Ovary (tissue), 9 donors: Measurements from ENCODE around the gene NDEL1. TPM values are rescaled to one million over a fixed set of nuclear protein-coding genes. Genes with fewer than 3 reads are reported as not detected.

Experiments used
- DNase-seq, 5 donors: peaks; one replicate each; pipeline ENCODE4 v3.0.0-alpha.2; 2019 to 2020
- H3K27ac ChIP-seq, 2 donors: fragments of 200-600 bp; one replicate each; pipeline versions ENCODE4 v1.5.1 to v1.8.0; 2019 to 2022
- H3K27me3 ChIP-seq: fragments of 200-600 bp; one replicate; pipeline ENCODE4 v1.8.0; 2022
- H3K36me3 ChIP-seq: fragments of 200-600 bp; sonication (generic); one replicate; pipeline ENCODE4 v1.5.1; 2019
- H3K4me1 ChIP-seq: one replicate; pipeline ENCODE4 v1.8.1; 2013; ENCODE audit warnings: mild to moderate bottlenecking, moderate library complexity; ENCODE audit not compliant: insufficient read depth
- H3K4me3 ChIP-seq: fragments of 200-600 bp; sonication (generic); one replicate; pipeline ENCODE4 v1.5.1; 2017
- H3K9me3 ChIP-seq, 2 donors: fragments of 200-600 bp in 1 of 2; sonication (generic) in 1 of 2; one replicate each; pipeline versions ENCODE4 v1.5.1 to v1.8.1; 2013 to 2019; ENCODE audit warnings: mild to moderate bottlenecking in 1 of 2, moderate library complexity in 1 of 2
- CTCF ChIP-seq, 3 donors: fragments of 450-650 bp in 2 of 3; fragments of 200-600 bp in 1 of 3; IDR thresholded peaks; one replicate each; pipeline versions ENCODE4 v1.5.1 to v1.8.0; 2016 to 2022; ENCODE audit warnings: antibody characterized with exemption in 3 of 3, mild to moderate bottlenecking in 1 of 3
- EP300 ChIP-seq: sonication (generic); formaldehyde crosslinking; IDR thresholded peaks from one replicate; pipeline ENCODE4 v1.6.1; 2017; ENCODE audit warnings: antibody characterized with exemption
- POLR2A ChIP-seq: fragments of 450-650 bp; IDR thresholded peaks from one replicate; pipeline ENCODE4 v1.6.1; 2017; ENCODE audit warnings: antibody characterized with exemption, mild to moderate bottlenecking, moderate library complexity
- WGBS, 3 donors: extraction: QIAGEN DNeasy Blood & Tissue Kit in 1 of 3; methylation state at CpG; one replicate each; pipeline versions ENCODE4 v1.1.5 to v1.1.7; 2013 to 2017; 5-methylcytosine and 5-hydroxymethylcytosine counted together
- intact Hi-C, 4 donors: fragments of 100-400 bp; cut with DNase I; formaldehyde crosslinking; loops; one replicate each; pipeline versions ENCODE4 v1.11.0 to v1.15.1; 2022 to 2023
- polyA plus RNA-seq, 2 donors: library from polyadenylated mRNA; stranded (reverse); fragments of 200-250 nt in 1 of 2; fragments of 350-450 nt in 1 of 2; fragmentation: Illumina TruSeq in 1 of 2; extraction: RNeasy Lipid Tissue Mini Kit (QIAGEN cat#74804) in 1 of 2; gene quantifications; one replicate each; pipeline ENCODE4 v1.2.3, GENCODE V29; 2013 to 2014
- total RNA-seq, 7 donors: library from RNA; depleted of rRNA in 2 of 7; stranded (reverse); fragments of >200 nt in 2 of 7; fragmentation: NEBNext Ultra II Directional in 3 of 7; extraction: Animal tissue kit (Norgen Biotek cat#: 25700) in 3 of 7; gene quantifications; one replicate each; pipeline versions ENCODE4 v1.1.0 to v1.2.4, GENCODE V29; 2016 to 2023
- donor health status: DM: no; HTN: no; CAD: no; lungs with moderate emphysema.
- donor health status: DM: no; HTN: no; CAD: no.
- donor health status: Bipolar disorder and iron deficiency.
- donor health status: DM: yes; HTN: yes; CAD: no.
- donor health status: DM: no; HTN: no; CAD: no.
- donor health status: DM: yes; HTN: yes; CAD: no.

NDEL1 gene
- total and polyA plus RNA-seq, 9 donors = 36.7 to 86.5 (median 63.2) TPM

GRCh38 chr17:8488491-8488890 lies 52.8 kb downstream of the NDEL1 start:
- TF ChIP-seq EP300 = no peak
- TF ChIP-seq CTCF (IDR thresholded peaks at IDR 0.05) = no peak
- TF ChIP-seq POLR2A = no peak
- no peak overlapping the region for H3K27ac ChIP-seq
- no peaks in the 10 kb centered on the region for H3K27me3 ChIP-seq
- no peak overlapping the region for H3K4me3 ChIP-seq
- H3K9me3 ChIP-seq = no peaks in the 10 kb centered on the region
- WGBS, 3 donors = 92 to 96% (median 94%) methylated on average over 6 of the region's 6 CpGs
- DNase-seq = no peak
- H3K4me1 ChIP-seq = no peaks in the 10 kb centered on the region
- H3K36me3 ChIP-seq = no peaks in the 10 kb centered on the region
- intact Hi-C loops = no loop called here

DNA sequence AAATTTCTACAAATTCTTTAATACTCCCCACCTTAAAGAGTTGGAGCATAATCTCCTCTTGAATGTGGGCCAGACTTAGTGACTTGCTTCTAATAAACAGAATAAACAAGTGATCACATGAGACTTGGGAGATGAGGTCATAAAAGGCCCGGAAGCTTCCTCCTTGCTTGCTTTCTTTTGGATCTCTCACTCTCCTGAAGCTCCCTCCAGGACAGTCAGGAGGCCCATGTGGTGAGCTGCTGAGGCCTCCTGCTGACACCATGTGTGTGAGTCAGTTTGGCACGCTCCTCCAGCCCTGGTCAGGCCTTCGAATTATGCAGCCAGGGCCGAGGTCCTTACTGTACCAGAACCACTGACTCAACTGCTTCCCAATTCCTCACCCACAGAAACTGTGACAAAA lies 53.2 kb downstream of the NDEL1 start:
- no peak overlapping the region for H3K4me3 ChIP-seq
- intact Hi-C loops = no loop called here
- no peaks in the 10 kb centered on the region for H3K27me3 ChIP-seq
- no peaks in the 10 kb centered on the region for H3K9me3 ChIP-seq
- 25 to 51% (median 31%) methylated on average over 4 of the region's 4 CpGs for WGBS, 3 donors
- H3K36me3 ChIP-seq = no peaks in the 10 kb centered on the region
- H3K4me1 ChIP-seq = no peaks in the 10 kb centered on the region
- peak in 2 of 5 donors; percentile 48 to 50 for DNase-seq
- no peak overlapping the region for H3K27ac ChIP-seq
- TF ChIP-seq POLR2A = no peak
- TF ChIP-seq CTCF (IDR thresholded peaks at IDR 0.05) = no peak
- no peak for TF ChIP-seq EP300

DNA sequence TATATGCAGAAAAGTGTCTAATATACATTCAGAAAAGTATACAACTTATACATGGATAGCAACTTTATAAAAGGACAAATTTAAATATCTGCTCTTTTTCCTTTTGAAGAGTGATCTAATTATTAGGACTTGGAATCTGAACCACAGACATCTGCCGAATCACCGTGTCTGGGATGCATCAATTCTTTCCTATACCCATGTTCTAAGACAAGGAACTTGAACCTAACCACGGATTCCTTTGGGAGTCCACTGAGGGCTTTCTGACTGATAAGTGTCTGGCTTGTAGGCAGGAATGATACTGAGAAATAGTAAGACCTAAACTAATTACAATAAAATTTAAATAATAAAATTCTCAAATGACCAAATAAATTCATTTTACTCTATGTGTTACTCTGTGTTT lies 54.2 kb downstream of the NDEL1 start:
- H3K4me1 ChIP-seq = no peaks in the 10 kb centered on the region
- H3K36me3 ChIP-seq = no peaks in the 10 kb centered on the region
- intact Hi-C loops = no loop called here
- no peak for DNase-seq
- TF ChIP-seq CTCF (IDR thresholded peaks at IDR 0.05) = no peak
- TF ChIP-seq POLR2A = no peak
- no peak for TF ChIP-seq EP300
- no peaks in the 10 kb centered on the region for H3K9me3 ChIP-seq
- H3K4me3 ChIP-seq = no peak overlapping the region
- no peak overlapping the region for H3K27ac ChIP-seq
- 77 to 80% (median 79%) methylated on average over 3 of the region's 3 CpGs for WGBS, 3 donors
- no peaks in the 10 kb centered on the region for H3K27me3 ChIP-seq

- 75 to 84% (median 78%) methylated on average over 17 of the region's 17 CpGs for WGBS, 3 donors
- DNase-seq = no peak
- Histone ChIP-seq H3K4me1 (no peaks in the 10 kb centered on the region), H3K36me3 (no peaks in the 10 kb centered on the region), H3K27me3 (no peaks in the 10 kb centered on the region), H3K4me3 (no peak overlapping the region), H3K9me3 (no peaks in the 10 kb centered on the region), H3K27ac (no peak overlapping the region)
- intact Hi-C loops = no loop called here
- no peak for TF ChIP-seq POLR2A
Observed at GRCh38 chr17:8490256-8491023, 54.8 kb downstream of the NDEL1 start.

- no peaks in the 10 kb centered on the region for H3K36me3 ChIP-seq
- 92 to 95% (median 94%) methylated on average over 17 of the region's 17 CpGs for WGBS, 3 donors
Observed at GRCh38 chr17:8492121-8492520, 56.4 kb downstream of the NDEL1 start.

More at GRCh38 chr17:8492121-8492520, 56.4 kb downstream of the NDEL1 start:
- no peaks in the 10 kb centered on the region for H3K4me1 ChIP-seq
- H3K27me3 ChIP-seq = no peaks in the 10 kb centered on the region
- H3K27ac ChIP-seq = no peak overlapping the region
- H3K4me3 ChIP-seq = no peak overlapping the region
- TF ChIP-seq EP300 = no peak
- no peak for TF ChIP-seq CTCF (IDR thresholded peaks at IDR 0.05)
- no peak for TF ChIP-seq POLR2A
- intact Hi-C loops = no loop called here
- no peak for DNase-seq
- H3K9me3 ChIP-seq = no peaks in the 10 kb centered on the region
